GM12892 (cell line): ENCODE data around the gene LIMS4.
"Not testable (repeated sequence)": the region's sequence is repeated elsewhere in the genome, so short reads cannot be mapped to it uniquely, and the experiment has no call there.

ENCODE experiments used
- DNase-seq: peaks from one replicate; pipeline ENCODE4 v3.0.0; 2011; ENCODE audit not compliant: insufficient read length
- FAIRE-seq: peaks from 2 replicates; lab custom pipeline; 2011; peaks lifted over from hg19 to GRCh38; lab: Jason Lieb, UNC

LIMS4 gene

GRCh38 chr2:110399378-110399777 is 73.2 kb downstream of the LIMS4 start:
- not testable (repeated sequence) for DNase-seq, FAIRE-seq

DNA sequence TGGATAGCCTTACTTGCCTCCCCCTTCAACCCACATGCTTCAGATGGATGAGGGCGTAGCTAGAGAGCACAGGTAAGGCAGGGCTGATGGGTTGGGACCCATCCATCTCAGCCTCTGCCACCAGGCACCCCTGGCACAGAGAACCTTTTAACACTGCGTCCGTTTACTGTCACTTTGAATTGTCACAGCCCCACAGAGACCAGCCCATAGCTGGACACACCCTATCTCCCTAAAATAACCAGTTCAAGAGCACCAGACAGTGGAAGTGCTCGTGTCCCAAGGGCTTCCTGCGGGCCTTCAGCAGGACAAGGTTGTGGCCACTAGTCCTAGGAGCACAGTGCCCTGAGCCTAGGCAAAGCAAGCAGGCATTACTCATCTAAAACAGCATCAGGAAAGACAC is 76.6 kb downstream of the LIMS4 start:
- DNase-seq, FAIRE-seq: not testable (repeated sequence)
